CD4-positive, alpha-beta T cell treated with Interleukin-17A for 4 hours (primary cell): Measurements from ENCODE around the gene ANKRD6.

Experiments
- DNase-seq: peaks from one replicate; pipeline ENCODE4 v3.0.0-alpha.2; 2020; ENCODE audit warnings: mixed read lengths

The ANKRD6 gene

GRCh38 chr6:89520736-89521135 is 87.8 kb downstream of the ANKRD6 start:
- no peak for DNase-seq

- no peak for DNase-seq
Observed at GRCh38 chr6:89522778-89523177, 89.8 kb downstream of the ANKRD6 start.

- DNase-seq, result no peak
Observed at GRCh38 chr6:89525786-89526562, 93.0 kb downstream of the ANKRD6 start.

GRCh38 chr6:89526563-89526869 is 93.6 kb downstream of the ANKRD6 start:
- DNase-seq, result no peak

GRCh38 chr6:89527634-89528033 is 94.7 kb downstream of the ANKRD6 start:
- no peak for DNase-seq

GRCh38 chr6:89528866-89529265 is 95.9 kb downstream of the ANKRD6 start:
- DNase-seq, result no peak

- DNase-seq, result no peak
Observed at GRCh38 chr6:89530982-89531381, 98.0 kb downstream of the ANKRD6 start.

- DNase-seq, result no peak
Observed at GRCh38 chr6:89536231-89536630, 103.3 kb downstream of the ANKRD6 start.

GRCh38 chr6:89539779-89540178 is 106.8 kb downstream of the ANKRD6 start:
- DNase-seq, result no peak

GRCh38 chr6:89542081-89542857 is 109.3 kb downstream of the ANKRD6 start:
- DNase-seq, result no peak

- DNase-seq, result no peak
Observed at GRCh38 chr6:89542866-89543265, 109.9 kb downstream of the ANKRD6 start.

GRCh38 chr6:89547281-89547680 is 114.3 kb downstream of the ANKRD6 start:
- DNase-seq, result no peak

- DNase-seq, result no peak
Observed at GRCh38 chr6:89553431-89553830, 120.5 kb downstream of the ANKRD6 start.

GRCh38 chr6:89554106-89554505 is 121.2 kb downstream of the ANKRD6 start:
- no peak for DNase-seq

GRCh38 chr6:89555031-89555430 is 122.1 kb downstream of the ANKRD6 start:
- DNase-seq, result no peak

GRCh38 chr6:89555806-89556205 is 122.9 kb downstream of the ANKRD6 start:
- DNase-seq, result no peak

GRCh38 chr6:89559487-89559886 is 126.5 kb downstream of the ANKRD6 start:
- no peak for DNase-seq

- no peak for DNase-seq
Observed at GRCh38 chr6:89562093-89562973, 129.4 kb downstream of the ANKRD6 start.

- DNase-seq, result no peak
Observed at GRCh38 chr6:89563866-89564265, 130.9 kb downstream of the ANKRD6 start.

GRCh38 chr6:89564752-89565427 is 131.9 kb downstream of the ANKRD6 start:
- no peak for DNase-seq

GRCh38 chr6:89566008-89566800 is 133.3 kb downstream of the ANKRD6 start:
- no peak for DNase-seq
